Breast epithelium (tissue), 3 donors: ENCODE measurements around the gene XRCC2.

ENCODE experiments used
- POLR2A ChIP-seq: fragments of 450-650 bp; IDR thresholded peaks from one replicate; pipeline ENCODE4 v1.6.1; 2016; ENCODE audit warnings: antibody characterized with exemption, mild to moderate bottlenecking, moderate library complexity
- POLR2AphosphoS5 ChIP-seq, 3 donors: sonication (generic); formaldehyde crosslinking; IDR thresholded peaks; one replicate each; pipeline ENCODE4 v1.6.1; 2017; ENCODE audit warnings: antibody characterized with exemption in 3 of 3
- TF ChIP-seq, protein P1 (sequence below), 3 donors: fragments of 450-650 bp; IDR thresholded peaks; one replicate each; pipeline ENCODE4 v1.5.1; 2016 to 2017; ENCODE audit warnings: antibody characterized with exemption in 3 of 3, mild to moderate bottlenecking in 3 of 3, moderate library complexity in 3 of 3

DNA sequence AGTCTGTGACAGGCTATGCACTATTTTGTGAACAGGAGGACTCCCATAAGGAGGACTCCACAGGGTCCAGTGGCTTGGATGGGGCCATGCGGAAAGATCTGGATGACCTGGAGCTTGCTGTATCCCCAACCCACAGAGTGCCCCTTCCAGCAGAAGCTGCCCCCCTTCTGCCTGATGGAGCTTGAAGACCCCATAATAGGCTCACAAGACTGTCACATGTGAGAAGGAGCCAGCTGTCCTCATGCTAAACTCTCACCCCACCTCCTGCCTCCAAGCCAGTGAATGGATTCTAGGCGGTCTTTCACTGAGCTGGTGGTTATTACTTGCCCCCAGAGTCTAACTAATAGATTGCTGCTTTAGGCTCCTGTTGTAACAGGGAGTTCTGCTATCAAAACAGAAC lies 79.1 kb downstream of the XRCC2 start:
- TF ChIP-seq POLR2AphosphoS5 (IDR thresholded peaks at IDR 0.05) (no peak), POLR2A (no peak)
- TF ChIP-seq, protein P1, sequence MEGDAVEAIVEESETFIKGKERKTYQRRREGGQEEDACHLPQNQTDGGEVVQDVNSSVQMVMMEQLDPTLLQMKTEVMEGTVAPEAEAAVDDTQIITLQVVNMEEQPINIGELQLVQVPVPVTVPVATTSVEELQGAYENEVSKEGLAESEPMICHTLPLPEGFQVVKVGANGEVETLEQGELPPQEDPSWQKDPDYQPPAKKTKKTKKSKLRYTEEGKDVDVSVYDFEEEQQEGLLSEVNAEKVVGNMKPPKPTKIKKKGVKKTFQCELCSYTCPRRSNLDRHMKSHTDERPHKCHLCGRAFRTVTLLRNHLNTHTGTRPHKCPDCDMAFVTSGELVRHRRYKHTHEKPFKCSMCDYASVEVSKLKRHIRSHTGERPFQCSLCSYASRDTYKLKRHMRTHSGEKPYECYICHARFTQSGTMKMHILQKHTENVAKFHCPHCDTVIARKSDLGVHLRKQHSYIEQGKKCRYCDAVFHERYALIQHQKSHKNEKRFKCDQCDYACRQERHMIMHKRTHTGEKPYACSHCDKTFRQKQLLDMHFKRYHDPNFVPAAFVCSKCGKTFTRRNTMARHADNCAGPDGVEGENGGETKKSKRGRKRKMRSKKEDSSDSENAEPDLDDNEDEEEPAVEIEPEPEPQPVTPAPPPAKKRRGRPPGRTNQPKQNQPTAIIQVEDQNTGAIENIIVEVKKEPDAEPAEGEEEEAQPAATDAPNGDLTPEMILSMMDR (IDR thresholded peaks at IDR 0.05): no peak
